Keratinocyte (primary cell): ENCODE results near the gene CDK3.

ENCODE experiments used
- EZH2 ChIP-seq: IDR thresholded peaks from one replicate; pipeline ENCODE4 v1.6.1; 2012; ENCODE audit warnings: inconsistent platforms, mild to moderate bottlenecking, low read length, moderate library complexity
- TF ChIP-seq, protein P1 (sequence below), 3 experiments: IDR thresholded peaks in 1 of 3; conservative IDR thresholded peaks in 1 of 3; optimal IDR thresholded peaks in 1 of 3; 2 replicates in 2 of 3; 3 replicates in 1 of 3; pipeline versions ENCODE3 to v1.5.1; 2011; ENCODE audit warnings: low read length in 3 of 3, mild to moderate bottlenecking in 3 of 3, moderate library complexity in 2 of 3, control low read depth in 1 of 3, inconsistent platforms in 1 of 3; ENCODE audit not compliant: insufficient read depth in 2 of 3; ENCODE audit errors: extremely low read depth in 1 of 3

GRCh38 chr17:76005263-76006149 lies 4.9 kb downstream of the CDK3 start:
- TF ChIP-seq, protein P1, sequence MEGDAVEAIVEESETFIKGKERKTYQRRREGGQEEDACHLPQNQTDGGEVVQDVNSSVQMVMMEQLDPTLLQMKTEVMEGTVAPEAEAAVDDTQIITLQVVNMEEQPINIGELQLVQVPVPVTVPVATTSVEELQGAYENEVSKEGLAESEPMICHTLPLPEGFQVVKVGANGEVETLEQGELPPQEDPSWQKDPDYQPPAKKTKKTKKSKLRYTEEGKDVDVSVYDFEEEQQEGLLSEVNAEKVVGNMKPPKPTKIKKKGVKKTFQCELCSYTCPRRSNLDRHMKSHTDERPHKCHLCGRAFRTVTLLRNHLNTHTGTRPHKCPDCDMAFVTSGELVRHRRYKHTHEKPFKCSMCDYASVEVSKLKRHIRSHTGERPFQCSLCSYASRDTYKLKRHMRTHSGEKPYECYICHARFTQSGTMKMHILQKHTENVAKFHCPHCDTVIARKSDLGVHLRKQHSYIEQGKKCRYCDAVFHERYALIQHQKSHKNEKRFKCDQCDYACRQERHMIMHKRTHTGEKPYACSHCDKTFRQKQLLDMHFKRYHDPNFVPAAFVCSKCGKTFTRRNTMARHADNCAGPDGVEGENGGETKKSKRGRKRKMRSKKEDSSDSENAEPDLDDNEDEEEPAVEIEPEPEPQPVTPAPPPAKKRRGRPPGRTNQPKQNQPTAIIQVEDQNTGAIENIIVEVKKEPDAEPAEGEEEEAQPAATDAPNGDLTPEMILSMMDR (optimal IDR thresholded peaks at IDR 0.05 in 1 of 3, IDR thresholded peaks at IDR 0.05 in 1 of 3, conservative IDR thresholded peaks at IDR 0.05 in 1 of 3; ENCODE audit: extremely low read depth in 1 of 3, insufficient read depth in 2 of 3, low read length in 3 of 3): peak; percentile 59 to 69 (median 63)
- TF ChIP-seq EZH2: no peak
